ENCODE results near the gene PSMG2. TPM values are rescaled to one million over a fixed set of nuclear protein-coding genes. Genes with fewer than 3 reads are reported as not detected.

PSMG2 gene
- total RNA-seq, 1 donor from 2014 or later: 67.7 TPM

DNA sequence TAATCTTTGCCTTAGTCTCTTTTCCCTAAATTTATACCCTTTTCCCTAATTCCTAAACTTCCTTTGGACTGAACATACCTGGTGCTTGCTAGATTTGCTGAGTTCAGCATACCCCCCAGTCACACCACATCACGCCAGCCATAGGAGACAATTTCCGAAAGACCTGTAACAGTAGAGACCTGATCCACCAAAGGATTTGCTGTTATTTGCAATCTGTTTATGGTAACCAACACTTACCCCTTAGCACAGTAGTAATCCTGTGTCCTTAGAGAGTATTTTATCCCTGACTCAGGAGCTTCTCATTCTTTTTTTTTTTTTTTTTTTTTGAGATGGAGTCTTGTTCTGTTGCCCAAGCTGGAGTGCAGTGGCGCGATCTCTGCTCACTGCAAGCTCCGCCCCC, 8.6 kb downstream of the PSMG2 start:
- intact Hi-C loops (cut with DNase I): no loop called here
- ATAC-seq (no peak), DNase-seq (ENCODE audit: low spot score) (no peak)

DNA sequence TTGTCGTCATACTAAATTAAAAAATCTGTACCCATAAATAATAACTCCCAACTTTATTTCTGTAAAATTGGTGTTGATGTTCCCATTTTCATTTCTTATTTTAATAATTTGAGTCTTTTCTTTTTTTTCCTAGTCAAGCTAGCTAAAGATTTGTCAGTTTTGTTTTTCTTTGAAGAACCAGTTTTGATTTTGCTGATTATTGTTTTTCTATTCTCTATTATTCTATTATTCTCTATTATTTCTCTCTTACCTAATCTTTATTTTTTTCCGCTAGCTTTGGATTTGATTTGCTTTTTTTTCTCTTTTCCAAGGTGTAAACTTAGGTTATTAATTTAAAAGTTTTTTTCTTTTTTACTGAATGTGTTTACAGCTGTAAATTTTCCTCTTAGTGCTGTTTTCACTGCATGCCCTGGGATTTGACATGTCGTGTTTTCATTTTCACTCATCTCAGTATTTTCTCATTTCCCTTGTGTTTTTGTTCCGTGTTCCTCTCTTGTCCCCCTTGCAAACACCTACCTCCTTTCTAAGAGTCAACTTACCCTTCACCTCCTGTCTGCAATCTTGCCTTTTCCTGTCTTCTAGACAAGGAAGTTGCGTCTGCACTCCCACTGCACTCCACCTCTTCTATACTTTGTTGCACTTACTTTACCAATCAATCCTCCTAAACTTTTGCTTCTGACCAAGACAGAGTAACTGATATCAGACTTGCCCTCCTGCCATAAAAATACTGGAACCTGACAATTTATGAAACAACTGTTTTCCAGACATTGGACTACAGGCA, 18.8 kb downstream of the PSMG2 start:
- no peak for DNase-seq (ENCODE audit: low spot score)
- ATAC-seq: no peak
- intact Hi-C loops (cut with DNase I): no loop called here

DNA sequence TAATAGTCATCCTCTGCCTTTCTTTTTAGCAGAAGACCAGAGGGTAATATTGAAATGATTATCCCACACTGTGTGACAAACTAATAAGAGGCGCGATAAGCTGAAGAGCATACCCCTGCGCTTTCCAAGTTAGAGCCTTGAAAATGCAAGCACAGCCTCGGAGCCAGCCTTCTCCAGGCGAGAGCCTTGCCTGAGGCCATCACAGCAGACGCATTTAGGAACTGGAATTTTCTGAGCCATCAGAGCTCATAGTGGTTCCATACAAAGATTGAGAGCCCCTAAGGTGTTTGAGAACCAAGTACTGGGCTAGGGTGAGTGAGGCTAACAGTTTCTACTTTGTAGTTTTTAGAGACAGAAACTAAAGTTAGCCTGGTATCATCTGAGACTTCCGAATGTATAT, 19.9 kb downstream of the PSMG2 start:
- intact Hi-C loops (cut with DNase I): no loop called here
- no peak for DNase-seq (ENCODE audit: low spot score)

DNA sequence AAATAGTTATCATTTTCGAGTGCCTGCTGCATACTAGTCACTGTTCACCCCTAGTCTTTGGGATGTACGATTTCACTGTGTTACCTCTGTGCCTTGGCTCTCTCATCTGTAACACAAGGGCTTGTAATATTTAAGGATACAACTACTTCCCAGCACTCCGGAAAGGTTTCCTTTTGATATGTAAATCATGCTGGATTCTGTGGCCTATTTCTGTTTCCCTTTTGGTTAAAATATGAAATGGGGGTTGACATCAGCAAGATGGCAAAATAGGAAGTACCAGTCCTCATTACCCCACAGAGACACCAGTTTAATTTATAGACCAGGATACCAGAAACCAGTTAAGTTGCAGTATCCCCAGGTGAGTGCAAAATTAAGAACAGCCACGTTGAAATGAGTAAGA, 23.5 kb downstream of the PSMG2 start:
- DNase-seq (ENCODE audit: low spot score): no peak
- no peak for ATAC-seq
- intact Hi-C loops (cut with DNase I): no loop called here

More for the DNA sequence above, 19.9 kb downstream of the PSMG2 start:
- no peak for ATAC-seq

DNA sequence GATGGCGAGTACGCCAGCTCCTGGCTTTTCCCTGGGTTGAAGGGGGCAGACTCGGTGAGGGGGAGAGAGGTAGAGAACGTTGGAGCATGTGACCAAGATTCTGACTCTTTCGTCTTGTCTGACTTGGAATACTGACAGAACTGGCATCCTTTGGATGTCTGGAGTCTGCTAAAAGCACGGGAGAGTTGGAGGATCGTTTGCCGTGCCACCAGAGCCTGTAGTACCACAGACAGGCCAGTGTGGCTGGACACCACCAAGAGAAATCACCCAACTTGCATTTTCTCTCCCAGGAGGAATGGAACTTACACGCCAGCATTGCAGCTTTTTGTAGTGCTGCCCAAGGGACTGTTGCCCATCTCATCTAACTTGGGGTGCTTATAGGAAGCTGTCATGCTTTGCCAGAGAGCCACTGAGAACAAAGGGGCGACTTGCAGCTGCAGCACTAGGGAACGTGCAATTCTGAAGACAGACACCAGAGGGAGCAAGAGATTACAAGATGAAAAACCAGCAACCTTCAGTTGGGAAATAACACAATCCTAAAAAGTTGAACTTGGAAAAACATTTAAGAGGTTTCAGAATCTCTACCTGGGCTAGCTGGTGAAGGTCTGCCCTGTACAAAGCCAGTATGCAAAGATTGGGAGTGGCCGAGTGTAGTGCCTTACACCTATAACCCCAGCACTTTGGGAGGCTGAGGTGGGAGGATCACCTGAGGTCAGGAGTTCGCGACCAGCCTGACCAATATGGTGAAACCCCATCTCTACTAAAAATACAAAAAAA, 24.1 kb downstream of the PSMG2 start:
- intact Hi-C loops (cut with DNase I): loop anchor here (1.0 kb wide), 1 partner anchor 207 kb away; no protein-coding TSS in a partner anchor
- DNase-seq (ENCODE audit: low spot score): peak; percentile 77
- ATAC-seq: peak; percentile 56

DNA sequence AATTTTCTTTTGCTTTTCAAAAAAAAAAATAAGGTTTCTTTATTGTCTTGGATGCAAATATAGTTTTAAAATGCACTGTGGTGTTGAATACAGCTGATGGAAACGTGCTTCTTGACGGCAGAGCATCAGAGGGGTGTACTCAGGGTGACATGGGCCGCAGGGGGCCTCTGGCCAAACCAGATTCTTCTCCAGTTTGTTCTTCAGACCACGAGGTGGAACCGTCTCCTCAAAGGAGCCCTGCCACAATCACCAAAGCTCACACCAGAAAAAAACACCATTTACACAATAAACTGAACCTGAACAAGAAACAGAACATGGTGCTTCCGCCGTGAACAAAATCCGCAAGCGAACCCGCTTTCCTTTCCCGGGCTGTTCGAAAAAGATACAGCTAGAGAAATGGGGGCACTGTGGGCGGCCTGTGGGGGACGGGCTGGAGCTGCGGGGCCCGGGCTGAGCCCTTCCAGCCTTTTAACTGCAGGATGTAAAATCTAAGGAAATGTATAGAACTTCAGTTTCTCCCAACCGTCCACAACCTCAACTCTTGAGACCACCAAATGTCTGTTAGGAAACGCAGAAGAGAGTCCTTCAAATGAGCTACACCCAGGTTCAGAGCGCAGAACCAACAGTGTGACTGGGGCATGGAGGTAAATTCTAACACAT, 34.5 kb downstream of the PSMG2 start:
- no peak for DNase-seq (ENCODE audit: low spot score)
- intact Hi-C loops (cut with DNase I): no loop called here
- no peak for ATAC-seq

DNA sequence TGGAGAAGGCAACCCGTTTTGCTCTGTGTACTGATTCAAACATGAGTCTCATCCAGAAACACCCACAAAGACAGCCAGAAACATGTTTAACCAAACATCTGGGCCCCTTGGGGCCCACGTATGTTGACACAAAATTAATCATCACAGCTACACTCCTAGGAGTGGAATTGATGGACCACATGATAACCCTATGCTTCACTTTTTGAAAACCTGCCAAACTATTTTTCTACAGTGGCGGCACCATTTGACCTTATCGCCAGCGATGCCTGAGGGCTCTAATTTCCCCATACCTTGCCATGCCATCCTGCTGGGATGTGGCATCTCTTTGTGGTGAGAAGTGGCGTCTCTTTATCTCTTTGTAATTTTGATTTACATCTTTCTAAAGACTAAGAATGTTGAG, 38.5 kb downstream of the PSMG2 start:
- ATAC-seq: no peak
- DNase-seq (ENCODE audit: low spot score): no peak
- intact Hi-C loops (cut with DNase I): no loop called here

DNA sequence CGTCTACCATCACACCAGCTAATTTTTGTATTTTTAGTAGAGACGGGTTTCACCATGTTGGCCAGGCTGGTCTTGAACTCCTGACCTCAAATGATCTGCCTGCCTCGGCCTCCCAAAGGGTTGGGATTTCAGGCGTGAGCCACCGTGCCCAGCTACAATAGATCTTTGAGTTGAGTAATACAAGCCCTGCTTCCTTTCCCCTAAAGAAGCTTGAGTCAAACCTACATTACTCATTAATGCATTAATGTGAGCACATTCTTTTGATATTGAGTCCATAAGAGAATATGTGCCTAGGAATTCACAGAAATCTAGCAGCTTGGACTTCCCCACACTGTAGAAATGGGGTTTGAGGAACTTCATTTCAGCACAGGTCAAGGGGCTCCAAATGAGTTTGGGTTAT, 39.6 kb downstream of the PSMG2 start:
- intact Hi-C loops (cut with DNase I): no loop called here
- DNase-seq (ENCODE audit: low spot score) (no peak), ATAC-seq (no peak)

DNA sequence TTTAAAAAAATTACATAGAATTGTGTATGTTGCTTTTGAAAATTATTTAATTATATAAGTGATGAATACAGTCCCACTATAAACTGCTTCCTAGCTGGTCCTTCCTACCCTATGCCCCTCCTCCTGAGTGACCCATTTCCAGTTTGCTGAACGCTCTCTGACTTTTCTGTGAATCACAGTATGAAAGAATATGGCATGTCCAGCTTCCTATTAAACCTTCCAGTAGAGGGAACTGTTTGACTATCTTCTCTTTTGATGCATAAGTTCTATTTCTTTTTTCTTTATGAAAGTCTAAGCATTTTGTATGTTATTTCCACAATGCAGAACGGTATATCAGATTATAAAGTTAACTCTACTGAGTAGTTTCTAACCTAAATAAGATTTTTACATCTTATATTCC, 41.3 kb downstream of the PSMG2 start:
- no peak for ATAC-seq
- DNase-seq (ENCODE audit: low spot score): no peak
- intact Hi-C loops (cut with DNase I): no loop called here

DNA sequence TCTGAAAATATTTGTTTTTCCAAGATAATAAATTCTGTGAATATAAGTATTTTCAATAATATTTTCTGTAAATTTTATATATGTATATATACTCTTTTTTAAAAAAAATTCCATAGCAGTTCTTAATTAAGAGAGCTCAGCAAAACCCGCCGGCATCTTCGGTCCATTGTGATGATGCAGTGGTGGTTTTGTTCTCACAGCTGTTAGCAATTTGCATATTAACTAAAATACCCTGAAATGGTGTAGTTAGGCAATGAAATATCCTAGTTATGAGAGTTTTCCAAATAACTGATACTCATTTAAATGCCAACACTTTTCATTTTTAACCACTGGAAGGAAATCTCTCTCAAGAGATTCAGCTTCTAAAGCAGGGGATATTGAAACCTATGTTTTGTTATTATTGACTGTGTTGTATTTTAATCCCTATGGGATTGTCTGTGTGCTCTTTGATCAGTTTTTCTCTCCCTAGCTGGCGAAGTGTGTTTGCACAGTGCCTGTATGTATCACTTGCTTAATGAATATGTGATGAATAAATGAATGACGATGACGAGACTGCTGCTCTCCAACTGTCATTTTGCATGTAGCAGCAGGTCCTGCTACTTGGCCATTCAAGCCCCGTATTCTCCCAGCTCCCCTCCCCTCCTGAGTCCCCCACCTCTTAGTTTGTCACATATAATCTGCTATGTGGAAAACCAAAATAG, 42.4 kb downstream of the PSMG2 start:
- intact Hi-C loops (cut with DNase I): no loop called here
- ATAC-seq (no peak), DNase-seq (ENCODE audit: low spot score) (no peak)

DNA sequence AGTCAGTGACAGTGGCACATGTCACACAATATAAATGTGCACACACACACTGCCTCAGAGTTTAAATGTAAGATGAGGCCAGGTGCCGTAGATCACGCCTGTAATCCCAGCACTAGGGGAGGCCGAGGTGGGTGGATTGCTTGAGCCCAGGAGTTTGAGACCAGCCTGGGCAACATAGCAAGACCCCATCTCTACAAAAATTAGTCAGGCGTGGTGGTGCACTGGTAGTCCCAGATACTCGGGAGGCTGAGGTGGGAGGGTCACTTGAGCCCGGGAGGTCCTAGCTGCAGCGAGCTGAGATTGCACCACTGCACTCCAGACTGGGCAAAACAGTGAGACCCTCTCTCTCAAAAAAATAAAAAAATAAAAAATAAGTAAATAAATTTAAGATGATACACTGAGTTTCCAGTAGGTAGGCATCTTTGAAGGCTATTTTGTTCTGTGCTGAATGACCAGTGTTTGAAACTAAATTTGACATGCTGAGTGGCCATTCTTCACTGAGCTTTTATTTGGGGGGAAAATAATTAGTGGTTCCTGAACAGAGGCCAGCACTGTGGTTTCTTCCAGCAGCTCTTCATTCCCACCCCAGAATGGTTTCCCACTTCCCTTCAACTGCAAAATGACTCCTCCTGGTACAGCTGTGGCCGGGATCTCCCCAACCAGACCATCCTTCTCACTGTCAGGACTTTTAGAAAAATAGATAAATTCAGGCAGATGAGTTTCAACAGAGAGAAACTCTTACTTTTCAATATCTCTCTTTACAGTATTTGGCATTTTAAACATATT, 44.9 kb downstream of the PSMG2 start:
- DNase-seq (ENCODE audit: low spot score): no peak
- intact Hi-C loops (cut with DNase I): no loop called here
- ATAC-seq: no peak

DNA sequence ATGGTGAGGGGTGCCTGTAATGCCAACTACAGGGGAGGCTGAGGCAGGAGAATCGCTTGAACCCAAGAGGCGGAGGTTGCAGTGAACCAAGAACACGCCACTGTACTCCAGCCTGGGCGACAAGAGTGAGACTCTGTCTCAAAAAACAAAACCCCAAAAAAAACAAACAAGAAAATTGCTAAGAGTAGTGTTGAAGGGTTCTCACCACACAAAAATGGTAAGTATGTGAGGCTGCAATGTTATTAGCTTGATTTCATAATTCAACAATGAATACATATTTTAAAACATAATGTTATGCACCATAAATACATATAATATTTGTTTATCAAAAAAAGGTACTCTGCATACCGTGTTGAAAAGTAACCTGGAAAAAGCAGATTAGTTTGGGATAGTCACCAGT, 45.8 kb downstream of the PSMG2 start:
- intact Hi-C loops (cut with DNase I): no loop called here
- no peak for DNase-seq (ENCODE audit: low spot score)
- no peak for ATAC-seq

DNA sequence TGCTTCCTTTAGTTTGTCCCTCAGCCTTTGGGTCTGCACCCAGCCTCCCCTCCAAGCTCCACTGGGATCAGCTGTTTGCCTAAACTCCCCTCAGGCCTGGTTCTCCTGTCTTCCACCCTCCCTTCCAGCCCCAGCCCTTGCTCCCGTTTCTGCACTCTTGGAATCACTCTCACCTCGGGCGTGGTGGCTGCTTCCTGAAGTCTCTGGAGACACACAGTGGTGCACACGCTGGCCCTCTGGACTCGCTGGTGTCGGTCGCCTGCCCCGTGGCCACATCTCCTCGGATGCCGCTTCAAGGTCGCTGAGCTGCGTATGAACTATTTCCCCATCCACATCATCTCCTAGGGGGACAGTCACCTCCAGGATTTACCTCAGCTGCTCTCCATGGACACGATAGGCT, 46.3 kb downstream of the PSMG2 start:
- DNase-seq (ENCODE audit: low spot score): no peak
- no peak for ATAC-seq
- intact Hi-C loops (cut with DNase I): no loop called here

DNA sequence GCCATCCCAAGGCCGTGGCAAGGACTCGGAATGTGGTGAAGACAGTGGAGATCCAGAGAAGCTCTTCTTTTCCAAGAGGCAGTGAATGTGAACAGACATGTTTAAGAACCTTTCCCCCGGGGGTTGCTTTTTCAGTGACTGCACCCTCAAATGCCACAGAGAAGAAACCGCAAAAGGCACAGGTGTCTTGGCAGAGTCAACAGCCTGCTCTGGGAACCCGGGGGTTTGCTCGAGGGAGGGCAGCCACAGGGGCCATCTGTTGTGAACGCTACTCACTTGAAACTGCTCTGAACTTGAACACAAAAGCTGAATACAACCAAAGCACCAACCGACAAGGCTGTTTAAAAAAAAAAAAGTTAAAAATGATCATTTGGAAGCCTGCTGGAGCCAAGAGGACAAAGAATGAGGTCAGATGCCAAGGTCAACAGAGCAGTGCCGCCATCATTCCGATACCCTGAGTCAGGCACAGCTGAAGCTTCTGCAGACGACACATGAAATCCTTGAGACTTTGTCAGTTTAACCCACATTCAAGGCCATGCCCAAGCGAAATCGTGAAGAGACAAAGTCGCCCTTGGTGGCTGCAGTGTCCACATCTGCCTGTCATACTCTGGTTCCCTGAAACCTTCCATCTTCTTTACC, 47.4 kb downstream of the PSMG2 start:
- ATAC-seq: no peak
- DNase-seq (ENCODE audit: low spot score): peak; percentile 9
- intact Hi-C loops (cut with DNase I): no loop called here

DNA sequence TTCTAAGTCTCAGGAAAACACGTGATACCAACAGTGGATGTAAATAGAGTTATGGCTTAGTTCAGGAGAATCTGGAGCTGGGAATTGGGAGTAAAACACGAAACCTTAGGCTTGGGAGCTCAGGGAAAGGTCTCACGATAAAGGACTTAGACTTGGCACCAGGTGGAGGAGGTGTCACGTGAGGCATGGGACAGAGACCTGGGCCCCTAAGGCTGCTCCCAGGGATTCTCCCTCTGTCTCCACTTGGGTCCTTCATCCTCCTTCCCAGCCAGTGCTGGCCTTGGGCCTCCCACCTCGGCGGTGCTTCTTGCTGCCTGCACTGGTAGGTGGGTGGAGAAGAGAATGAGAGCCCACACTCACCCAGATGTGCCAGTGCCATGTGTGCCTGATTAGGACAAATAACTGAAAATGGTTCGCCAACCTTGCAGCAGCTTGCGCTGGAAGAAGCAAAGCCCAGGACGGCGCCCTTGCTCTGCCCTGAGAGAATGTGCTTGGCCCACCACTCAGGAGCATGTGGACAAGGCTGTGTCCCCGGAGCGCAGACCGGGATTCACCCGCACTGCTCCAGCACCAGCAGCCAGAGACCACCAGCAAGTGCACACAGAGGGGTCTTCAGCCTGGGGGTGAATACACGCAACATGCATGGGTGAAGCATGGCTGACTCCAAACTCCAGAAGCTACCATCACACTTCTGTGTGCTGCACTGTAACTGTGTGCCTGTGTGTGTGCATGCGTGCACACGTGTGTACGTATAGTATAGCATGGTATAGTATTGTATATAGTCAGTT, 48.1 kb downstream of the PSMG2 start:
- ATAC-seq: no peak
- intact Hi-C loops (cut with DNase I): no loop called here
- peak; percentile 51 for DNase-seq (ENCODE audit: low spot score)

DNA sequence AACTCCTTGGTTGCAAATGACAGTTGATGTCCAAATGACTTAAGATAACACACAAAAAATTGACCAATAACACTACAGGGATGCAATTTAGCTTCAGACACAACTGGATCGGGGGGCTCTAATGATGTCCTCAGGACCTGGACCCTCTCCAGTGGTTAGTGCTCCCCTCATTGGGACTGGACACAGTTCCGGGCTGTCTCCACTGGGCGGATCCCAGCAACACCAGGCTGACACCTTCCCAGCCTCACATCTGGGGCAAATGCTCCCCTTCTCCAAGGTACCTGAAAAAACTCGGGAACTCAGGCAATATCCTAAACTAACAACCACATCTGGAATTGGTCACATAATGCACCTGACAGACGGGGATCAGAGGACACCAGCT, 48.7 kb downstream of the PSMG2 start:
- DNase-seq (ENCODE audit: low spot score) (peak; percentile 8), ATAC-seq (no peak)
- intact Hi-C loops (cut with DNase I): no loop called here

DNA sequence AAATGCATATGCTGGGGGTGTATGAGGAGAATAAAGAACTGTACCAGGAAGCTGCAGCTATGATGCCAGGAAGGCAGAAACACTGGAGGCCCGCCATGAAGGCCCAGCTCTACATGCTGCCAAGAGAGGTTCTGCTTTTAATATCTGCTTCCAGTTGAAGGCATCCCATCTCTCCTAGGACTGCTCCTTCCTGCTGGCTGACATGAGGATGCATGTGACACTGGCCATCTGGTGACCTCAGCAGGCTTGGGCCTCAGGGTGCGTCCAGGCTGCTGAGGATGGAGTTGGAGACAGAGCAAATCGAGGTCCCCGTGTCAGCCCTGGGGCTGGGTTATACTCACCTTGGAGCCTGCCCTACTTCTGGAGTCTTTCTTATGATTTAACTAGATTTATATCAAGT, 49.0 kb downstream of the PSMG2 start:
- DNase-seq (ENCODE audit: low spot score) (peak; percentile 31), ATAC-seq (no peak)
- intact Hi-C loops (cut with DNase I): no loop called here

DNA sequence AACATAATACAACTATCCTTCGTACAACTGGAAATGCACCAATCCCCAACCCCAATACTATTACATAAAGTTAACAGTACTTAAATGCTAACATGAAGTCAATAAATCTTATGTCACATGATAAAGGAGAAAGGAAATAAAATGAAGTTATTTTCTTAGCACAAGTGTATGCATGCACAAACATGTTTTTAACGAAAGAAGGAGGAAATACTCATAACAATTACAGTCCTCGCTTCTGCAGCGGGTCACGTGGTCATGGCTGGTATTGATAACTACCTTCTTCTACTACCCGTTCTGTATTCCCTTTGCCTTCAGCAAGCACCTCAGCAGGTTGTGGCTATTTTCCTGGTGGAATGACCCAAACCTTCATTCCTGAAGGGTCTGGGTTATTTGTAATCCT, 51.7 kb downstream of the PSMG2 start:
- intact Hi-C loops (cut with DNase I): no loop called here
- ATAC-seq (no peak), DNase-seq (ENCODE audit: low spot score) (no peak)
